ENCODE data around the gene KLHL9. TPM values are rescaled to one million over a fixed set of nuclear protein-coding genes. Genes with fewer than 3 reads are reported as not detected.

The KLHL9 gene
- total RNA-seq, 1 donor from 2014 or later = 35.2 TPM

GRCh38 chr9:21316860-21317259 lies 18.3 kb downstream of the KLHL9 start:
- DNase-seq (ENCODE audit: extremely low spot score, unreplicated experiment) = no peak
- no peak overlapping the region for H3K4me3 Mint-ChIP-seq (ENCODE audit: unreplicated experiment)

GRCh38 chr9:21316032-21316842 lies 19.0 kb downstream of the KLHL9 start:
- no peak for DNase-seq (ENCODE audit: extremely low spot score, unreplicated experiment)
- Mint-ChIP-seq H3K4me1 (ENCODE audit: unreplicated experiment) (peaks cover 4% of the 10 kb centered on the region), H3K36me3 (ENCODE audit: unreplicated experiment) (no peaks in the 10 kb centered on the region), H3K27ac (ENCODE audit: unreplicated experiment) (no peak overlapping the region), H3K9me3 (ENCODE audit: unreplicated experiment) (no peaks in the 10 kb centered on the region), H3K27me3 (ENCODE audit: unreplicated experiment) (peaks cover 39% of the 10 kb centered on the region), H3K4me3 (ENCODE audit: unreplicated experiment) (no peak overlapping the region)
- no peak for TF ChIP-seq CTCF (IDR thresholded peaks at IDR 0.05)

More at GRCh38 chr9:21316860-21317259, 18.3 kb downstream of the KLHL9 start:
- H3K4me1 Mint-ChIP-seq (ENCODE audit: unreplicated experiment) = peaks cover 4% of the 10 kb centered on the region
- peaks cover 34% of the 10 kb centered on the region for H3K27me3 Mint-ChIP-seq (ENCODE audit: unreplicated experiment)
- peaks cover 1% of the 10 kb centered on the region for H3K36me3 Mint-ChIP-seq (ENCODE audit: unreplicated experiment)
- H3K9me3 Mint-ChIP-seq (ENCODE audit: unreplicated experiment) = no peaks in the 10 kb centered on the region
- no peak for TF ChIP-seq CTCF (IDR thresholded peaks at IDR 0.05)
- H3K27ac Mint-ChIP-seq (ENCODE audit: unreplicated experiment) = no peak overlapping the region

- TF ChIP-seq CTCF (IDR thresholded peaks at IDR 0.05) = no peak
- Mint-ChIP-seq H3K36me3 (ENCODE audit: unreplicated experiment) (no peaks in the 10 kb centered on the region), H3K27ac (ENCODE audit: unreplicated experiment) (no peak overlapping the region), H3K4me3 (ENCODE audit: unreplicated experiment) (no peak overlapping the region), H3K4me1 (ENCODE audit: unreplicated experiment) (peaks cover 4% of the 10 kb centered on the region), H3K27me3 (ENCODE audit: unreplicated experiment) (peaks cover 49% of the 10 kb centered on the region), H3K9me3 (ENCODE audit: unreplicated experiment) (no peaks in the 10 kb centered on the region)
- no peak for DNase-seq (ENCODE audit: extremely low spot score, unreplicated experiment)
Measured at GRCh38 chr9:21314152-21314551, 21.1 kb downstream of the KLHL9 start.

- peaks cover 65% of the 10 kb centered on the region for H3K27me3 Mint-ChIP-seq (ENCODE audit: unreplicated experiment)
- H3K4me1 Mint-ChIP-seq (ENCODE audit: unreplicated experiment) = no peaks in the 10 kb centered on the region
- no peak for DNase-seq (ENCODE audit: extremely low spot score, unreplicated experiment)
- TF ChIP-seq CTCF (IDR thresholded peaks at IDR 0.05) = no peak
- no peak overlapping the region for H3K4me3 Mint-ChIP-seq (ENCODE audit: unreplicated experiment)
- H3K9me3 Mint-ChIP-seq (ENCODE audit: unreplicated experiment) = no peaks in the 10 kb centered on the region
- no peaks in the 10 kb centered on the region for H3K36me3 Mint-ChIP-seq (ENCODE audit: unreplicated experiment)
- H3K27ac Mint-ChIP-seq (ENCODE audit: unreplicated experiment) = no peak overlapping the region
Measured at GRCh38 chr9:21311889-21312288, 23.3 kb downstream of the KLHL9 start.

- TF ChIP-seq CTCF (IDR thresholded peaks at IDR 0.05) = no peak
- H3K27ac Mint-ChIP-seq (ENCODE audit: unreplicated experiment) = no peak within 1 kb of the TSS
- H3K9me3 Mint-ChIP-seq (ENCODE audit: unreplicated experiment) = no peaks in the 10 kb centered on the region
- H3K4me1 Mint-ChIP-seq (ENCODE audit: unreplicated experiment) = no peaks in the 10 kb centered on the region
- peaks cover 67% of the 10 kb centered on the region for H3K27me3 Mint-ChIP-seq (ENCODE audit: unreplicated experiment)
- H3K36me3 Mint-ChIP-seq (ENCODE audit: unreplicated experiment) = no peaks in the 10 kb centered on the region
- no peak for DNase-seq (ENCODE audit: extremely low spot score, unreplicated experiment)
- H3K4me3 Mint-ChIP-seq (ENCODE audit: unreplicated experiment) = no peak within 1 kb of the TSS
Measured at GRCh38 chr9:21305213-21305612, 30.0 kb downstream of the KLHL9 start, which contains the start of gene IFNA5. TSS of gene IFNA5 (minus strand) at chr9:21305313. CDS start at chr9:21305256, 57 bp downstream.
